NCI-H1930 (cell line): ENCODE results near the gene FLYWCH2.

ENCODE experiments used
- DNase-seq, 2 experiments: peaks; one replicate each; lab custom pipeline; 2025; lab: John Stamatoyannopoulos, UW

Gene FLYWCH2

GRCh38 chr16:2853531-2854073, 29.4 kb upstream of the FLYWCH2 start:
- DNase-seq: no peak

GRCh38 chr16:2854700-2855309, 28.2 kb upstream of the FLYWCH2 start:
- DNase-seq: no peak

- no peak for DNase-seq
Measured at GRCh38 chr16:2855536-2855935, 27.5 kb upstream of the FLYWCH2 start.

- no peak for DNase-seq
Measured at GRCh38 chr16:2856061-2856670, 26.8 kb upstream of the FLYWCH2 start.

- DNase-seq: no peak
Measured at GRCh38 chr16:2856686-2857450, 26.1 kb upstream of the FLYWCH2 start.

- DNase-seq: no peak
Measured at GRCh38 chr16:2857451-2858244, 25.4 kb upstream of the FLYWCH2 start, which contains the start of gene PRSS22. PRSS22 (minus strand) TSS chr16:2858170; CDS start chr16:2858104, 66 bp downstream.

- no peak for DNase-seq
Measured at GRCh38 chr16:2858245-2859025, 24.6 kb upstream of the FLYWCH2 start.

GRCh38 chr16:2859686-2860265, 23.2 kb upstream of the FLYWCH2 start:
- DNase-seq: no peak

- DNase-seq: no peak
Measured at GRCh38 chr16:2860826-2861567, 22.0 kb upstream of the FLYWCH2 start.

- no peak for DNase-seq
Measured at GRCh38 chr16:2865651-2866050, 17.4 kb upstream of the FLYWCH2 start.

GRCh38 chr16:2866431-2866830, 16.6 kb upstream of the FLYWCH2 start:
- DNase-seq: no peak

GRCh38 chr16:2867661-2867986, 15.4 kb upstream of the FLYWCH2 start:
- DNase-seq: no peak

- peak; percentile 91 to 94 for DNase-seq
Measured at GRCh38 chr16:2867987-2868789, 14.8 kb upstream of the FLYWCH2 start.

GRCh38 chr16:2871926-2872325, 11.1 kb upstream of the FLYWCH2 start:
- no peak for DNase-seq

GRCh38 chr16:2874032-2874911, 8.7 kb upstream of the FLYWCH2 start:
- DNase-seq: no peak

- DNase-seq: peak; percentile 69 to 75
Measured at GRCh38 chr16:2874912-2875362, 8.1 kb upstream of the FLYWCH2 start.

- no peak for DNase-seq
Measured at GRCh38 chr16:2879854-2880508, 3.0 kb upstream of the FLYWCH2 start.
